Measurements from ENCODE around the gene VWA7.

GRCh38 chr6:31814677-31815024 lies 37.5 kb upstream of the VWA7 start:
- TF ChIP-seq CTCF (IDR thresholded peaks at IDR 0.05; ENCODE audit: insufficient read depth, low read depth, low read length), result no peak
- no peak for TF ChIP-seq EZH2 (IDR thresholded peaks at IDR 0.05; ENCODE audit: insufficient read depth, low read length)
